HG03095 (cell line): ENCODE measurements around the gene CCDC134.

Experiments
- ATAC-seq: cut with Tn5 transposase; IDR thresholded peaks from one replicate; pipeline ENCODE4 v1.9.1; 2021; ENCODE audit warnings: moderate library complexity; ENCODE audit not compliant: unreplicated experiment

Gene CCDC134

DNA sequence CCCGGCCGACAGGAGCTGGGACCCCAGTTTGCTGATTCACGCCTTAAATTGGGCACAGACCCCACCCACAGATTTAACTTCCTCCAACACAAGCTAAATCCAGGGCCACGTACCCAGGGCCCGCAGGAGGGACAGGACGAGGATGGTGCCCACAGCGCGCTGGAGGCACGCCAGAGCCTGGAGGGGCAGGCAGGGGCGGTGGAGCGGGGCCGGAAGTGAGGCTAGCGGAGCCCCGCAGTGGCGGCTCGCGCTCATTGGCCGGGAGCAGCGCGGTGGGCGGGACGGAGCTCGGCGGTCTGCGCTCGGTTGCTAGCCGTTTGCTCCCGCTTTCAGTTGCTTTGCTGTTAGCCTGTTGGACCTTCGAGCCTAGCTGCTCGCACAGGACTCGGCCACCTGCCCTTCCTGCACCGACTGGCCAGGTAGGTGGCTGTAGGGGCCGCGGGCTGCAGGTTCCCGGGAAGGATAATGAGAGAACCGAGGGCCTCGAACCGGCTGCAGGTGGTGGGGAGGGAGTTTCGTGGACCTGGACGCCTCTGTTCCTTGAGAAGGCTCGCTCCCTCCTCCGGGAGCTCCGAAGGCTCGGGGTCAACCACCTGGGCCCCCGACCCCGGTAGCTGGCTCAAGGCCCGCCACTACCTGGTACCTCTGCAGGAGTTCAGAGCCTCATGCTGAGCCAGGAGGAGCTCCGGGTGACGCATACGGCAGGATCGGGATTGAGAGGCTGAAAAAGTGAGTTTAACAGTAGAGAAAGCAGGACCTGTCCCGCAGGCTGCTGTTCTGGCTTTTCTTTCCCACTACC is at the start of gene CCDC134:
CCDC134 (plus strand) TSS at position 332 of the 799 bp plus-strand sequence. CDS start 8,212 bp downstream, outside the sequence.
- peak; percentile 76 for ATAC-seq

DNA sequence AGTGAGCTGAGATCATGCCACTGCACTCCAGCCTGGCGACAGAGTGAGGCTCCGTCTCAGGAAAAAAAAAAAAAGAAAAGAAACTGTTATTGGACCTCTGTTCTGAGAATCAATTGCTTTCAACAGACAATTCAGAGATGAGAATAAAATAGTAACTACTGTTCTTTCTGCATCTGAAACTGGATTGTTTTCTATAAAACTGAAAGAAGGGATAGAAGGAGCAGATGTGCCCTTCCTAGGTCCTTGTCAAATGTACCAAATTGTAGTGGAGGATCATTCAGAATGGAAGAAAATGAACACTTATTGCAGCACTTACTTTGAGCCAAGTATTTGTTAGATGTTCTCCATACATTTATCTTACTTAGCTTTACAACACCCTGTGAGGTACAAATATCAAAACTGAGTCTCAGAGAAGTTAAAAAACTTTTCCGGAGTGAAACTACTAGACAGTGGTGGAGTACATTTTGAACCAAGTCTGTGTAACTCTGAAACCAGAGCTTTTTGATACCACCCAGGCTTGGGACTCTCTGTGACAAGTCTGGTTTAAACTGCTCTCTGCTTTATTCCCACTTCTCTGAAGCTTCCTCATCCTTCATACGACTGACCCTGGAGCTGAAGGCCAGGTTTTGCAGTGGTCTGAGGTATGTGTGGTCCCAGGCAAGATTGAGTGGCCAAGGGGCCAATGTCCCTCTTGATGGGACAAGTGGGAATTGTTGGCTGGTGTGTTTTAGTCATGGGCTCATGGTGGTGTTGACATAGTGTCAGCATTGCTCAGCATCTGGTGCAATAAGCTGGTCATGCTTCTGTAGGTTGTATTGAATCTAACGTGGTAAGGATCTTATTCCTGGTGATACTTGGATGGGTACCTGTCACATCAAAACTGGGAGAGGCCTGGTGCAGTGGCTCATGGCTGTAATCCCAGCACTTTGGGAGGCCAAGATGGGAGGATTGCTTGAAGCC is 48.2 kb upstream of the CCDC134 start:
- ATAC-seq = no peak

DNA sequence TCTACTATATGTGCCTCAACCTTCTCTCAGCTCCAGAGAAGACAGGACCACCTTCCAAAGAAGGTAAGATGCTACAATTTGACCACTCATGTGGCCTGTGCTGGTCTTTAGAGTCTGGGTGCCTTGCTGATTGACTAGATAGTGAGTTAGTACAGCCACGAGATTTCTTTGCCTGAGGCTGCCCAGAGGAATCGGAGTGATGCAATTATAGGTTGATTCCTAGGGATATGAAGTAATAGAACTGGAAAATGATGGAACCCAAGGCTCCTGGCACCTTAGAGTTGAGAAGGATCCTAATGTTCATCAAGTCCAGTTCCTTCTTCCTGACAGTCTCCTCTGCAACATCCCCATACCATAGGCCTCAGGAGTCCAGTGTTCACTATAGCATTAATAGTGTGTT is 46.5 kb upstream of the CCDC134 start:
- ATAC-seq = no peak

DNA sequence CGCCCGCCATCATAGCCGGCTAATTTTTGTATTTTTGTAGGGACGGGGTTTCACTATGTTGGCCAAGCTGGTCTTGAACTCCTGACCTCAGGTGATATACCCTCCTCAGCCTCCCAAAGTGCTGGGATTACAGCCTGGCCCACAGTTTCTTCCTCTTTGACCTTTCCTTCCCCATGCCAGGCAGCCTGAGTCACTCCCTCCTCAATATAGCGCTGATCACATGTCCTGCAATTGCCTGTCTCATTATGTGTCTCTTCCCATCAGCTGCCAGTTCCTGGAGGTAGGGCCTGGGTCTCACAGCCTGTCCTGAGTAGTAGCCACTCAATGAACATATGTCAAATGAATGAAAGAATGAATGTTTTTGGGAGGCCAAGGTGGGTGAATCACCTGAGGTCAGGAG is 43.0 kb upstream of the CCDC134 start:
- ATAC-seq = no peak

DNA sequence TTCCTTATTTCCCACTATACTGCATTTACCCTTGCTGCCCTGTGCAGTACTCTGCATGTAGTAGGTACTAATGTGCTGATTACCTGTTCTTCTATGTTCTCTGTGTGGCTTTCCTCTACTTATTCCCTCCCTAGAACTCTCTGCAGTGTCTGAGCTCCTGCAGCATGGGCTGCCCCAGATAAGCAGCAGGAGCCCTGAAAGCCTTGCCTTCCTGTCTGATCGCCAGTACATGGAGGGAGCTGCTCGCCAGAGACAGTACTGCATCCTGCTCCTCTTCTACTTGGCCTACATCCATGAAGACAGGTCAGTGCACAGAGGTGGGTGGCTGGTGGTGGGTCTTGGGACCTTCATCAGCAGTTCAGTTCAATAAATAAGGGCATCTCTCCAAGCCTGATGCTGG is 42.2 kb upstream of the CCDC134 start:
- no peak for ATAC-seq

DNA sequence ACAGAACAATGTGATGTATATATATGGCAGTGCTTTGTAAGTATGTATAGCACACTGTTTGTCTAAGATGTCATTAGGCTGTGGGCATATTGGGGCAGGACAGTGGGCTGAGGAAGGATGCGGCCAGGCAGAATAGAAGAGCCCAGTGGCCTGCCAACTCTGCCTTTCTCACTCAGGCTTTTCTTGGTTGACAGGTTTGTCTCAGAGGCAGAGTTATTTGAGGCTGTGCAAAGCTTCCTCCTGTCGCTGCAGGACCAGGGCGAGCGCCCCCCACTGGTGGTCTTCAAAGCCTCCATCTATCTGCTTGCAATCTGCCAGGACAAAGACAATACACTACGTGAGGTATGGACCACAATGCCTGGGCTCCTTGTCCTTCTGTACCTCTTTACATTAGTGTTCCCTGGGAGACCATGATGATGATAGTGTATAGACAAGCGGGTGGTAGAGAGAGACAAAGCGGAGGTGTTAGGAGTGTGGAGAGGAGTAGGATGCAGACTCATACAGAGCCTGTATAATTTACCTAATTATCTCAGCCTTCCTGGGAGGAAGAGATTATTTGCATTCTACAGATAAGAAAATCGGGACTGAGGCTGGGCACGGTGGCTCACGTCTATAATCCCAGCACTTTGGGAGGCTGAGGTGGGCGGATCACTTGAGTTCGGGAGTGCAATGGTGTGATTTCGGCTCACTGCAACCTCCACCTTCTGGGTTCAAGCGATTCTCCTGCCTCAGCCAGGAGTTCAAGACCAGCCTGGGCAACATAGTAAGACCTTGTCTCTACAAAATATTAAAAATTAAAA is 37.3 kb upstream of the CCDC134 start:
- ATAC-seq = no peak

DNA sequence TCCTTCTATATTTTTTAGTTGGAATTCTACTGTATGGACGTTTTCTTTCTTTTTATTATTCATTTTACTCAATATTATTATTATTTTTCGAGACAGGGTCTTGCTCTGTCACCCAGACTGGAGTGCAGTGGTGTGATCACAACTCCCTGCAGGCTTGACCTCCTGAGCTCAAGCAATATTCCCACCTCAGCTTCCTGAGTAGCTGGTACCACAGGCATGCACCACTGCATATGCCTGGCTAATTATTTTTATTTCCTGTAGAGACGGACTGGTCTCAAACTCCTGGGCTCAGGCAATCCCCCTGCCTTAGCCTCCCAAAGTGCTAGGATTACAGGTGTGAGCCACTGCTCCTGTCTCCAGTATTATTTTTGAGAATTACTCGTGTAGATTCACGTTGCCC is 34.0 kb upstream of the CCDC134 start:
- ATAC-seq = no peak

DNA sequence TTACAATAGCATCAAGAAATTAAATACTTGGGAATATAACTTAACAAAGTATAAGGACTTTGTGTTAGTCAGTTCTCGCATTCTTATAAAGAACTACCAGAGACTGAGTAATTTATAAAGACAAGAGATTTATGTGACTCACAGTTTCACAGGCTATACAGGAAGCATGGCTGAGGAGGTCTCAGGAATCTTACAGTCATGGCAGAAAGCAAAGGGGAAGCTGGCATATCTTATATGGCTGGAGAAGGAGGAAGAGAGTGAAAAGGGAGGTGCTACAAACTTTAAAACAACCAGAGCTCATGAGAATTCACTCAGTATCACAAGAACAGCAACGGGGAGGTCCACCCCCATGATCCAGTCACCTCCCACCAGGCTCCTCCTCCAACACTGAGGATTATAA is 32.0 kb upstream of the CCDC134 start:
- no peak for ATAC-seq

DNA sequence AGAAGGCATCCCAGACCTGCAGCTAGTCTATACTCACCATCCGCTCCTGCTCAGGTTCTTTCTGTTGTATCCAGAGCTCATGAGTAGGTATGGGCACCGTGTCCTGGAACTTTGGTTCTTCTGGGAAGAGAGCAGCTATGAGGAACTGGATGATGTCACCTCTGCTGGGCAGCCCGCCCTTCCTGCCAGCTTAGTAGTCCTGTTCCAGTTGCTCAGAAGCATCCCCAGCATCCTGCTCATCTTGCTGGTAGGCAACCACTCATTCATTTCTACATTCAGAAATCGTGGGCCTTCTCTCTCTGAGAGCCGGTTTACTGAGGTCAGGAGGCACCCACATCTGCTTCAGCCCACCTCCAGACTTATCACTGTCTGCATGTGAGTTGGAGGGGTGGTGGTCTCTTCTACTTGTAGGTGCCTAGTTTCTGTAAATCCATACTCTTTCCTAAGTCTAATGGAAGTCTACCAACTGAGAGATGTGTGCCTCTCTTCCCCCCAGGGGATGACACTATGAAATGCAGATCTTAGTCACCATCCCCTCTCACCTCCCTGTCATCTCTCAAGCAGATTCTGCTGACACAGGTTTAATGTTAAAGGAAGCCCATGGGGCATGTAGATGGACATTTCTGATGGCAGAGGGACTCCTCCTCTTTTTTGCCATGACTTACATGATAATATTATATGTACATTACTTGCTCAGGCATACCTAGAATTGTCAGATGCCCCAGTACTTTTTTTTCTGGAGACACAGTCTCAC is 29.6 kb upstream of the CCDC134 start:
- no peak for ATAC-seq

DNA sequence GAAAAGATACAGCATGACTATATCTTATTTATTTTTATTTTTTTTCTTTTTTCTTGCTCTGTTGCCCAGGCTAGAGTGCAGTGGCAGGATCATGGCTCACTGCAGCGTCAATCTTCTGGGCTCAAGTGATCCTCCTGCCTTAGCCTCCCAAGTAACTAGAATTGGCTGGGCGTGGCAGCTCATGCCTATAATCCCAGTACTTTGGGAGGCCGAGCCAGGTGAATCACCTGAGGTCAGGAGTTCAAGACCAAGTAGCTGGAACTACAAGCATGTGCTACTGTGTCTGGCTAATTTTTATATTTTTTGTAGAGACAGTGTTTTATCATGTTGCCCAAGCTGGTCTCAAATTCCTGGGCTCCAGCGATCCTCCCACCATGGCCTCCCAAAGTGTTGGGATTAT is 28.3 kb upstream of the CCDC134 start:
- ATAC-seq = no peak

DNA sequence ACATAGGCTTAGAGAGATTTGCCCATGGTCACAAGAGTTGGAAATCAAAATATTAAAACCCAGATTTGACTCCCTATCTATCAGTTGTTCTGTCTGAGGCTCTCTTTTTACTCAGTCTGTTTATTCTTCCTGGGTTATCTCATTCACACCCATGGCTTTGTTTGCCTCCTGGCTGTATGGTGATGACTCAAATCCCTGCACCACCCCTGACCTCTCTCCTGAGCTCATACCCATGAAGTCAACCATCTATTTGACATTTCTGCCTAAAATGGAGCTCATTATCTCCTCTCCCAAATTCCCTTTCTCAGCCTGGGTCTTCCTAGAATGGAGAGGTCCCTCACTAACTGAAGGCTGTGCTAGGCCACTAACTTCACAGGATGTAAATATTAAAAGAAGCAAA is 27.8 kb upstream of the CCDC134 start:
- ATAC-seq = no peak

DNA sequence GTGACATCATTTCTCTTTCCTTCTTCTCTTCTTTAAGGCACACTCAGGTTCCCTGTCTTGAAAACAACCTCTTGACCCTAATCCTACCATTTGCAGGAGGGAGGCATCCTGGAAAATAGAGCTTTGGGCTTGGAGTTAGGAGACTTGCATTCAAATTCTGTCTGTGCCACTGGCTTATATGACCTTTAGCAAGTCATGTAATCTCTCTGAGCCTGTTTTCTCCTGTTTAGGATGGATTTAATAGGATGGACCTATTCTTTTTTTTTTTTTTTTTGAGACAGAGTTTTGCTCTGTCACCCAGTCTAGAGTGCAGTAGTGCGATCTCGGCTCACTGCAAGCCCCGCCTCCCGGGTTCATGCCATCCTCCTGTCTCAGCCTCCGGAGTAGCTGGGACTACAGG is 25.1 kb upstream of the CCDC134 start:
- no peak for ATAC-seq

DNA sequence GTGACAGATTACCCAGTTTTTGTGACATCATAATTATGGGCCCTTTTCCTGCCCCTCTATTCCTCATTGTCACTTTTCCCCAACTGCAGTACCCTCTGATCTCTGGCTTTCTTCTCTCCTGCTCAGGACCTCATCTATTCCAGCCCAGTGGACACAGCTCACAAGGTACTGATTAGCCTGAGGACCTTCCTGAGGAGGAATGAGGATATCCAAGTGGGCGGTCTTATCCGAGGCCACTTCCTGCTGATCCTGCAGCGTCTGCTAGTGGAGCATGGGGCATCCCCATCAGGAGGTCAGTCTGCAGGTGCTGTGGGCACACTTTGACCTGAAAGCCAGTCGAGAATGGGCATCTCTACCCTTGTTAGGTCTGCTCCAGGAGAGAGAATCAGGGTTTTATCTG is 24.5 kb upstream of the CCDC134 start:
- no peak for ATAC-seq

DNA sequence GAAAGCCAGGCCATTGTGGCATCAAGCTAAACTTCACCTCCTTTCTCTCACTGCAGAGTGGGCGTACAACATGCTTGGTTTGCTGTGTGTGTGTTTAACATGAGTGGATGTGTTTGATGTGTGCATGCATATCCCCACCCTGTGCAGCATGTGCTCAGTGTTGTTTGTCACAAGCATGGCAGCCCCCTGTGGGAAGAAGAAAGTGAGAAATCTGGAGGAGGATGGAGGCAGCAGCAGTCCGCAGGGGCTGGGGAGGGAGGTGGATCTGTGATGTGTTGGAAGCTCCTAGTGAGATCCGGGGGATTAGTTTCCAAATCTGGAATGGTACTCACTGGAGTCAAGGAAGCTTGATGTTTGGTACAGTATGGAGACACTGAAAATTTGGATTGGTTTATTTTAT is 24.1 kb upstream of the CCDC134 start:
- ATAC-seq = no peak

DNA sequence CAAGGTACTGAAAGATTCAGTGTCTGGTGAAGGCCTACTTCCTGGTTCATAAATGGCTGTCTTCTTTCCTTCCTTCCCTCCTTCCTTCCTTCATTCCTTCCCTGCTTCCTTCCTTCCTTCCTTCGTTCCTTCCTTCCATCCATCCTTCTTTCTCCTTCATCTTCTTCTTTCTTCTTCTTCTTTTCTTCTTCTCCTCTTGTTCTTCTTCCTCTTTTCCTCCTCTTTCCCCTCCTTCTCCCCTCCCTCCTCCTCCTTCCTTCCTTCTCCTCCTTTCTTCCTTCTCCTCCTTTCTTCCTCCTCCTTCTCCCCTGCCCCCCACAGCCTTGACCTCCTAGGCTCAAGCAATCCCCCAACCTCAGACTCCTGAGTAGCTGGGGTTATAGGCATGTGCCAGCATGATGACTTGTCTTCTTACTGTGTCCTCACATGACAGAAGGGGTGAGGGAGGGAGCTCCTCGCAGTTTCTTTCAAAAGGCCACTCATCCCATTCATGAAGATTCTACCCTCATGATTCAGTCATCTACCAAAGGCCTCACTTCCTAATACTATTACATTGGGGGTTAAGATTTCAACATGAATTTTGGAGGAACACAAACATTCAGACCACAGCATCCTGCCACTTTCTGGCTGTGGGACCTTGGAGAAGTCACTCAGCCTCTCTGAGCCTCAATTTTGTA is 22.6 kb upstream of the CCDC134 start:
- ATAC-seq = no peak

DNA sequence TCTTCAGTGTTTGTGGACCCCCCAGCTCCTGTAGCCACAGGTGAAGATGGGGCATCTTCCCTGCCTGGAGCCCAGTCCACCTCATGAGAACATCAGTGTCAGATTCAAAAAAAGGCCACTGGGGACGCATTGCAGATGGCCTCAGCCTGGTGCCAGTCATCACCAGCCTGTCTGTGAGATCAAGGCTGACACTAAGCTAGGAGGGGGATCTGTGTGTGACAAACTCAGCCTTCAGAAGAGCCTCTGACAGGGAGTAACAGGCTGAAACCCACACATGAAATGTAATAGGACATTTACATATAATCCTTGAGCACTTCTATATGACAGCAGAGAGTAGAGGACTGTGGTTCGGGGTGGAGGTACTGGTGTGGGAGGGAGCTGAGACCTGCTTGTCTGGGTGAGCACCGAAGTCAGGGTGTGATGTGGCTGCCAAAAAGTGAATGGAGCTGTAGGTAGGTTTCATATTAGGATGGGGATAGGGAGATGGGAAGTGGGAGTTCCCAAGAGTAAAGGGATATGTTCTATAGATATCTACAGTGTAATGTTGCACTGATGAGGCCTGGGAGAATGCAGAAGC is 20.5 kb upstream of the CCDC134 start:
- no peak for ATAC-seq

DNA sequence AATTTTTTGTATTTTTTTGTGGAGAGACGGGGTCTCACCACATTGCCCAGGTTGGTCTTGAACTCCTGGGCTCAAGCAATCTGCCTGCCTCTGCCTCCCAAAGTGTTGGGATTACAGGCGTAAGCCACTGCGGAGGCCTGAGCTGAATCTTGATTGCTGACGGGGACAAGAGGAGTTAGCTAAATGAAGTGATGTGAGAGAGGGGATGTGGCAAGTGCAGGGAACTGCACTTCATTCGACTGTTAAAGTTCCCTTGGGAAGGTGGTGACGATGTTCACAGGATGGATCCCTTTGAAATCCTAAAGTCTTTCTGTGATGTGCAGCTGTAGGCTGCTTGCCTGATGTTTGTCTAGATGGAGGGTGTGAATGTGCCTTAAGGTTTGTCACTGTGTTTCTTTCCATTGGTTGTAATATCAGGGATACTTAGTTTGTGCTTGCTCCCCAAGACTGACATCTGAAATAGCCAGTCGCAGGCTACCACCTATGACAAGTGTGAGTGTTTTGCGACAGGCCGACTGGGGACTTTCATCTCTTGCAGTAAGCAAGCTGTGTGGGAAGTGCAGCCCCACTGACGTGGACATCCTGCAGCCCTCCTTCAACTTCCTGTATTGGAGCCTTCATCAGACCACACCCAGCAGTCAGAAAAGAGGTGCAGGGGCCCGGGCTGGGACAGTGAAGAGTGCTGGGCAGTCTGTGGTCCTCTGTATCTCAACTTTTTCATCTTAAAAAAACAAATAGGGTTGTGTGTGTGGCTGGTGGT is 19.6 kb upstream of the CCDC134 start:
- peak; percentile 86 for ATAC-seq

DNA sequence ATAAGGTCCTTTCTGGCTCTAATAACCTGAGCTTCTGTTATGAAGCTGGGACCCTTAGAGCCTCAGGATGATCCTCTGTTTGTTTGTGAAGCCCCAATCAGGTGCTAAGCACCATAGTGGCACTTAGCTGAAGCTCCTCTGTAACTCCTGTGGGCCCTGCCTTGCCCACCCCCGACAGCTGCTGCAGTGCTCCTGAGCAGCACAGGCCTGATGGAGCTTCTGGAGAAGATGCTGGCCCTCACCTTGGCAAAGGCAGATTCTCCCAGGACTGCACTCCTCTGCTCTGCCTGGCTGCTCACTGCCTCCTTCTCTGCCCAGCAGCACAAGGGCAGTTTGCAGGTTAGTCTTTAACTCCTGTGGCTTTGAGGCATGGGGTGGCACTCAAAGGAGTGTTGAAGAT is 19.0 kb upstream of the CCDC134 start:
- ATAC-seq = peak; percentile 9

DNA sequence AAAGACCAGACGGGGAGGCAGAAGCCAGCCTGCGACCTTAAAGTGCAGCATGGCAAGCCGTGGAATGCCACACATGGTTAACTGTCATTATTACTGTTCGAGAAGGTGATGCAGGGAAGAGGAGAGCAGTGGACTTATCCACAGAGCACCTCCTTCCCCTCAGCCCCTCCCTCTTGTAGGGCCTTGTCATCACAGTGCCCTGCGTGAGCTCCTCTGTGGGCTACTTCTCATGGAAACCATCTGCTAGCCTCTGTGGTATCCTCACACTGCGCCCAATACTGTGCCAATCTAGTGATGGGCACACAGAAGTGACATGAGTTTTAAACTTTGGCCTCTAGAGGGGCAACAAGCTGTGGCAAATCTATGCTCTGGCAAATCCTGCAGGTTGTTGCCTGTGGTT is 18.2 kb upstream of the CCDC134 start:
- ATAC-seq = no peak
